ENCODE data around the gene RRM1.
A peak's percentile ranks its signal among the peaks of the same experiment; 100 is the strongest.
"Not testable (repeated sequence)": the region's sequence is repeated elsewhere in the genome, so short reads cannot be mapped to it uniquely, and the experiment has no call there.

RRM1 gene

DNA sequence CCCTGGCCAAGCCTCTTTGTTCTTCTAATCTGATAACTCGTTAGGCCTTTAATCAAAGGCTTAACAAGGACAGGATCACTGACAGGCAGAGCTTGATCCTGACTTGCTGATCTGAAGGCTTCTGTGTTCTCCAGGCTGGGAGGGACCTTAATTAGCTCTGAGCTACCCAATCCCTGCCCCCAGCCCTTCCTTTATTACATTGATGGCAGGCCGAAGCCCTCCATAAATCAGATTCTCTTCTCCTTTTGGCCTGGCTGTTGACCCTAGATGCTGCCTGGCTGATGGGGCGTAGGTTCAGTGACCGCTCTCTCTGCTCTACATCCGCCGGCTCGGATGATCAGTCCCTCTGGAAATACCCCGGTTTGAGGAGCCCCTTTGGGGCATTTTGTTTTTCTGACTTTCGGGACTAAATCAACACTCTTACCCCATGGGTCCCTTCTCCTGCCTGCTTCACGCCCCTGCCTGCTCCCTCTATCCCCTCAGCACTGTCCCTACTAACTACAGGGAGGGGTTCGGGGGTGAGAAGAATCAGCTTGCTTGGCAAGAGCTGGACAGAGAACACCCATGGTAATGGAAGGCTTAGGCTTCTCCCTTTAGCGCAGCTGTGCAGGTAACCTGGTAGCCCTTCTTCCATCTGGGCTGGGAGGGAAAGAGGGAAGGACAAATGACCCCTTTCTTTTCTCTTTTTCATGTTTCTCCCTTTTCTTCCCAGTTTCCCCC is 10.0 kb upstream of the RRM1 start:
- no peak for DNase-seq

DNA sequence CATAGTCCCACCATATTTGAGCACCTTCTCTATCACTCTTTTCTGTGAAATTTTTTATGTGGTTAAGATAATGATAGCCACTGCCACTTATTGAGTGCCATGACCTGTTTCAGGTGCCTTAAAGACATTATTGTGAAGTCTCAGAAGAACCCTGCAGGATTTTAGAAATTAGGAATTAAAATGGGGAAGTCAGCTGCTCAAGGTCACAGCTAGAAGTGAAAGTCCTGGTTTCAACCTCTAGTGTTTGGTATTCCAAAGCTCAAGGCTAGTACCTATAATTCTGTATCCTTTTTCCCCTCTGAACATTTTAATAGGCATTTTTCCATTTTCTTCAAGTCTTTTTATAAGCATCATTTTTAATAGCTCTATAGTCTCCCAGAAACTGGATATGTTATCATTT is 9.0 kb upstream of the RRM1 start:
- no peak for DNase-seq

DNA sequence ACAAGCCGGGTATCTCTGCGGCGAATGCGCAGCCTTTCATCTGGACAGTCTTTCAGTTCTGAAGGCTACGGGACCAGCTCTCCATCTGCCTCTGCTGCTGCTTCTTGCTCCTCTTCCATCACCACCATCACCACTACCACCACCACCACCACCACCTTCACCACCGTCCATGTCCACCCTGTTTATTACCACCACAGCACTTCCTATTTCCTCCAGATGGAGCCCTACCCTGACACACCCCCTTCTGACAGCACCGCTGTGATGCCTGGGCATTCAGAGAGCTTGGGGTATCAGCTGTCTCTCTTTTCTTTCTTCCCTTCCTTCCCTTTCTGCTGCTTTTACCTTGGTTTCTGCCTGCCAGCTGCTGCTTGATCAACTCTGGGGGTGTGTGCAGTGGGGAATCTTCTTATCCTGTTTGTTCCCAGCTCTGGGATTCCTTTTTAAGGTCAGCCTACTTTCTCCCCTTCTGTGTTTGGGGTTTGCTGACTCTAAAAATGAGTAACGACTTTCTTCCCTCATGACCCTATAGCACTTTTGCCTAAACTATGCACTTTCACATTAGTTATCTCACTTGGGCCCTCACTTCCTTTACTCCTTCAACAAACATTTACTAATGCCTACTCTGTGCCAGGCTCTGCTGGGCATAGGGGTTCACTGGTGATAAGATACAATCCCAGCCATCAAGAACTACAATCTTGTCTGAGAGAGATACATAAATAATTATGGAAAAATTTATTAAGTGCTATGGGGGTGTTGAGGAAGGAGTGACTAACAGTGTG is 7.8 kb upstream of the RRM1 start:
- no peak for DNase-seq

GRCh38 chr11:4087551-4087950 is 7.0 kb upstream of the RRM1 start:
- no peak for DNase-seq

GRCh38 chr11:4090258-4090657 is 4.3 kb upstream of the RRM1 start:
- no peak for DNase-seq

DNA sequence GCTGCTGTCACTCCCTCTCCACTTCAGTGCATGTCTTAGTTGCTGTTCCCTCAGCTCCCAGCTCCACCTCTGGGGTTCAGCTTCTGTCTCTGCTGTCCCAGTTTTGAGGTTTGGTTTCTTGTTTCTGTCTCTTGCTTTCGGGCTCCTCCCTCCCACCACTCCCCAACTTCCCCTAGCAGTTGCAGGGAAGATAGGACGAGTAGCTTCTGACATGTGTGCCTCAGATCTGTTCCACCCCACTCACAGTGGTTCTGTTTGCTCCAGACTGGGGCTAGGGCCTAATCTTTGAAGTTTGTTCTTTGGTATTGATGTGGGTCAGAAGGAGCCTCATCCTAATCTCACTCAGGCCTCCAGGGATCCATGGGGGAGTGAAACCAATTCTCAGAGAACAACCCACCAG is 2.6 kb upstream of the RRM1 start:
- DNase-seq = no peak

GRCh38 chr11:4093519-4094347 is 866 bp upstream of the RRM1 start:
- no peak for DNase-seq

DNA sequence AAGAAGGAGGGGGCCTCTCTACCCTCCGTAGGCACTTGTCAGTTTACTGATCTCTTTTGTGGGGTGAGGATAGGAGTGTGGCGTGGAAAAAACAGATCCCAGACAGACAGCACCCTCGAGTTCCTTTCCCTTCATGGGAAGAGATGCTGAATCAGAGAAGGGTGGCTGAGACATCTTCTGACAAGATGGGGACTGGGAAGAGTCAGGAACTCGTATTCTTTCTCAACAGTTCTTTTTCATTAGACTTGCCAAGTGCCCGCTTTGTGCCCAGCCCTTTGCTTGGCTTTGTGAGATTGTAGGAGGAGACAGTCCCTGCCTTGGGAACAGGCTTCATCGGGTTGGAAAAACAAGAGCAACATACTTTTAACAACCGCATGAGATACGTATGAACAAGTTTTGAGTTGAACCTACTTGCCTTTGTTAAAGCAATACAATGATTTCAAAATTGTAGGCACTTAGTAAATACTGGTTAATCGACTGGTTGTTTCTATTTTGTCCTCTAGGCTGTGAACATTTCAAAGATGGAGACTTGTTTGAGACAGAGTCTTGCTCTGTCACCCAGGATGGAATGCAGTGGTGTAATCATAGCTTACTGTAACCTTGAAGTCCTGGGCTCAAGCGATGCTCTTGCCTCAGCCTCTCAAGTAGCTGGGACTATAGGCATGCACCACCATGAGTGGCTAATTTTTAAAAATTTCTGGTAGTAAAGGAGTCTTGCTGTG is 1.1 kb downstream of the RRM1 start:
- DNase-seq = peak in 1 of 2 experiments; percentile 29

DNA sequence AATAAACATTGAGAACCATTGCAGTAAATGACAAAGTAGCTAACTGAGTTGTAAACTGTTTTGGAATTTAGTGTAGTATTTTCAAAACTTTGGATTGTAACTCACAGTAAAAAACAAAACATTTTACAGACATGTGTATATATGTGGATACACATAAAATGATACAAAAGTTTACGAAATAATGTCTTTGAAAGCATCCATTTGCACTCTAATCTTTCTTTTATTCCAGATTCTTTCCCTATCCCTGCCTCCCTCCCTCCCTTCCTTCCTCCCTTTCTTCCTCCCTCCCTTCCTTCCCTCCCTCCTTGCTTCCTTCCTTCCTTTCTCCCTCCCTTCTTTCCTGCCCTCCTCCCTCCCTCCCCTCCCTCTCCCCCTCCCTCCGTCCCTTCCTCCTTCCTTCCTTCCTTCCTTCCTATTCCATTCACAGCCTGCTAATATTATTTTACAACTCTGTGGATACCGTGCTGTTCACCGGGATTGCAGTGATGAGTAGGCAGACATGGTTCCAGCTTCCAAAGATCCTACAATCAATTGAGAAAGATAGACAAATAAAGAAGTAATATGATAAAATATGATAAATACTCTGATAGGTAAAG is 3.5 kb downstream of the RRM1 start:
- DNase-seq = no peak

DNA sequence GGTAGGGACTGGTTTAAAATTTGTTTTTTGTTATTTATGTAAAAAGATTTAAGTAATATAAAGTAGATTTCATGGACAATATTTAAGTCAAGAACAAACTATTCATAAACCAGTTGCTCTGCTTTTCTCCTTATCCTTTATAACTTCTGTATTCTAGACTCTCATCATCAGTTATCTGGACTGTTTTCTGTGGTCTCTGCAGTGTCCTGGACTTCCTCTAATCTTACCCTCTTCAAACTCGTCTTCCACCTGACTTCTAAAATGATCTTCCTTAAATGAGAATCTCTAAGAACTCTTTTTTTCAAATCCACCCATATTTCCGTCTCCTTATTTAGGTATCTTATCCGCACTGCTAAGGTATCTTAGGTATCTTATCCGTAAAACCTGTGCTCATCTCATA is 8.1 kb downstream of the RRM1 start:
- no peak for DNase-seq

DNA sequence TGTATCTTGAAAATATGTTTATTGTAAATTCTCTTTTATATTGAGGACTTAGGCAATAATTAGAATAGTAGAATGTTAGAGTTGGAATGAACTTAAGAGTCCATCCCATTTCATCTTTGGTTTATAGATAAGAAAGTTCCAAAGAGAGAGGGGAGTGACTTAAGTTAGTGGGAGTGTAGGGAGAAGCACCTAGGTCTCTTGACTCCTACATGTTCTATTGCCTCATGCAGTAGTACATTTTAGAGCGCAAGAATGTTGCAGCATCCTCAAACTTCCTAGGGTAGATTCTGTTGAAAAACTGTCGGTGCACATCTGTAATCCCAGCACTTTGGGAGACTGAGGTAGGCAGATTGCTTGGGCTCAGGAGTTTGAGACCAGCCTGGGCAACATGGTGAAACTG is 8.7 kb downstream of the RRM1 start:
- no peak for DNase-seq

DNA sequence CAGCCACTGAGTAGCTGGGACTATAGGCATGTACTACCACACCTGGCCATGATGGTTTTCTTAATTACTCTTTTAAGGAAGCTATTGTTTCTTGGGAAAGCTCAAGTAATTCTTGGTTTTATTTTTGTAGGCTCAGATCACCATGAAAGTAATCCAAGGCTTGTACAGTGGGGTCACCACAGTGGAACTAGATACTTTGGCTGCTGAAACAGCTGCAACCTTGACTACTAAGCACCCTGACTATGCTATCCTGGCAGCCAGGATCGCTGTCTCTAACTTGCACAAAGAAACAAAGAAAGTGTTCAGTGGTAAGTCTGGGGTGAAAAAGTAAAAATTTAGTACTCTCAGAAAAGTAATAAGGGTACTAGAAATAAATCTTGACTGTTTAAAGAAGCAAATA is 11.3 kb downstream of the RRM1 start:
- DNase-seq = no peak

DNA sequence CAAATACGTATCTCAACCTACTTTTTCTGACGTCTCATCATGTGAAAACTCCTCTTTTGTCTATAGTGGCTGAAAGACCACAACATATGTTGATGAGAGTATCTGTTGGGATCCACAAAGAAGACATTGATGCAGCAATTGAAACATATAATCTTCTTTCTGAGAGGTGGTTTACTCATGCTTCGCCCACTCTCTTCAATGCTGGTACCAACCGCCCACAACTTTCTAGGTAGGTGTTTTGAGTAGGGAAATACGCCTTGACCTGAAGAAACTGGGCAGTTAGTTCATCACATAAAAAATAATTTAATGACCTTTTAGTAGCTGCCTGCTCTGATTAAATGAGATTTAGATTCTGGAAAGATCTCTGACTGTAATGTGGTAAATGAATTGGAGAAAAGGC is 17.2 kb downstream of the RRM1 start:
- DNase-seq = no peak

- DNase-seq = no peak
Observed at GRCh38 chr11:4115128-4115527, 20.5 kb downstream of the RRM1 start.

GRCh38 chr11:4118107-4118506 is 23.5 kb downstream of the RRM1 start:
- DNase-seq = no peak

- DNase-seq = no peak
Observed at GRCh38 chr11:4123218-4123617, 28.6 kb downstream of the RRM1 start.

DNA sequence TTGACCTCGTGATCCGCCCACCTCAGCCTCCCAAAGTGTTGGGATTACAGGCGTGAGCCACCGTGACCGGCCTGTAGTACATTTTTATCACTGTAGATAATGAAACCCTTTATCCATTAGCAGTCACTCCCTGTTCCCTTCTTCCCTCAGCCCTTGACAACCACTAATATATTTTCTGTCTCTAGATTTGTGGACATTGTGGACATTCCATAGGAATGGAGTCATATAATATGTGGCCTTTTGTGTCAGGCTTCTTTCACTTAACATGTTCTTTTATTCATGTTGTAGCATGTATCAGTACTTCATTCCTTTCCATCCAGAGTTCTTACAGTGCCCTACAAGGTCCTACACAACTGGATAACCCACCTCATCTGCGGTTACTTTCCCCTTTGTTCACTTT is 30.5 kb downstream of the RRM1 start:
- DNase-seq = no peak

DNA sequence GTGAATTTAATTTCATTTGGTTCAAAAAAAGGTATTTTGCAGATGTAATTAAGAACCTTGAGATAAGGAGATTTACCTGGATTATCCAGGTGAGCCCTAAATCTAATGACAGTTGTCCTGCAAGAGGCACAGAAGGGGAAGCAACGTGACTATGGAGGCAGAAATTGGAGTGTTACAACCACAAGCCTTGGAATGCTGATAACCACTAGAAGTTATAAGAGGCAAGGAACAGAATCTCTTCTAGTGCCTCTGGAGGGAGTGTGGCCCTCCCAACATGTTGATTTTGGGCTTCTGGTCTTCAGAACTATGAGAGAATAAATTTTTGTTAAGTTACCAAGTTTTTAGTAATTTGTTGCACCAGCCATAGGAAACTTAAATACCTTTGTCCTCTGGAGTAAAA is 32.8 kb downstream of the RRM1 start:
- DNase-seq = no peak

DNA sequence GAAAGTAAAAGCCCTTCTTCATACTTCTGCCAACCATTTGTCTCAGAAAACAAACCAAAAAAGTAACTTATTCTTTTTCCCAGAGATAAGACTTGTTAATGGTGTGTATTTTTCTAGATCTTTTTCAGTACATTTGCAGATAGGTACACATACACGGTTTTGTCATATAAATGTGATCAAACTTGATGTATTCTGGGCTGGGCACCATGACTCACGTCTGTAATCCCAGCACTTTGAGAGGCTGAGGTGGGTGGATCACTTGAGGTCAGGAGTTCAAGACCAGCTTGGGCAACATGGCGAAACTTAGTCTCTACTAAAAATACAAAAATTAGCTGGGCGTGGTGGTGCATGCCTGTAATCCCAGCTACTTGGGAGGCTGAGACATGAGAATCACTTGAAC is 35.6 kb downstream of the RRM1 start:
- DNase-seq = not testable (repeated sequence)

DNA sequence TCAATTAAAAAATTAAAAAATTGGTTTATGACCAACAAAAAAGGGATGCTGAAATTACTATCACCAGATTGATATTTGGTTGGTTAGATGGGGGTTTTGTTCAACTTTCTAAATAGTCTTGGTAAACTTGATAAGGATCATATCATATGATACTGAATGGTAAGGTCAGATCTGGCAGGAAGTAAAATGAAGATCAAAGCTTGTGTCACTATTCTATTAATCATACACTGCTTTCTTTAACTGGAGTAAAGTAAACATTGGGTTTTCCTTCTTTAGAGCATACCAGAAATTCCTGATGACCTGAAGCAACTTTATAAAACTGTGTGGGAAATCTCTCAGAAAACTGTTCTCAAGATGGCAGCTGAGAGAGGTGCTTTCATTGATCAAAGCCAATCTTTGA is 40.2 kb downstream of the RRM1 start:
- DNase-seq = no peak

DNA sequence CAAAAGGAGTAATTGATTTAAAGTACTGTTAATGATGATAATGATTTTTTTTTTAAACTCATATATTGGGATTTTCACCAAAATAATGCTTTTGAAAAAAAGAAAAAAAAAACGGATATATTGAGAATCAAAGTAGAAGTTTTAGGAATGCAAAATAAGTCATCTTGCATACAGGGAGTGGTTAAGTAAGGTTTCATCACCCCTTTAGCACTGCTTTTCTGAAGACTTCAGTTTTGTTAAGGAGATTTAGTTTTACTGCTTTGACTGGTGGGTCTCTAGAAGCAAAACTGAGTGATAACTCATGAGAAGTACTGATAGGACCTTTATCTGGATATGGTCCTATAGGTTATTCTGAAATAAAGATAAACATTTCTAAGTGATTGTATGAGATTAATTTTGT is 43.9 kb downstream of the RRM1 start:
- no peak for DNase-seq

DNA sequence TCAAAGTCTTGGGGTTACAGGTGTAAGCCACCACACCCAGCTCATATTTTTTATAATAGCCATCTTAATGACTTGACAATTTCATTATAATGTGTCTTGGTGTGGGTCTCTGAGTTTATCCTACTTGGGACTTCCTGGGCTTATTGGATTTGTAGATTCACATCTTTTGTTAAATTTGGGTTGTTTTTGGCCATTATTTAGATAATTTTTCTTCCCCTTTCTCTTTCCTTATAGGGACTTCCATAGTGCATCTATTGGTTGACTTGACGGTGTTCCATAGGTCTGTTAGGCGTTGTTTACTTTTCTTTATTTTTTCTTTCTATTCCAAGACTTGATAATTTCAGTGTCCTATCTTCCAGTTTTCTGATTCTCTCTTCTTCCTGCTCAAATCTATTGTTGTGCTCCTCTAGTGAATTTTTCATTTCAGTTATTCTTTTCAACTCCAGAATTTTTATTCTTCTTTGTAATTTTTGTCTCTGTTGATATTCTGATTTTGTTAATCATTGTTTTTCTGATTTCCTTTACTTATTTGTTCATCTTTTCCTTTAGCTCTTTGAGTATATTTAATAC is 45.6 kb downstream of the RRM1 start:
- DNase-seq = no peak

All from activated T-cell treated with anti-CD3 and anti-CD28 coated beads, Interleukin-2, amount 50 U/mL, for 48 hours (primary cell).